ENCODE data around the gene SOWAHA.
"Not testable (repeated sequence)": the region's sequence is repeated elsewhere in the genome, so short reads cannot be mapped to it uniquely, and the experiment has no call there.

Gene SOWAHA

GRCh38 chr5:132790201-132790865 lies 22.8 kb upstream of the SOWAHA start:
- H3K4me3 ChIP-seq (replicated peaks; ENCODE audit: low read depth, low read length): no peak overlapping the region
- no peak for DNase-seq (ENCODE audit: extremely low read depth, low read depth)
- TF ChIP-seq CTCF (IDR thresholded peaks at IDR 0.05; ENCODE audit: low read depth, low read length, missing control alignments): no peak

GRCh38 chr5:132791026-132791425 lies 22.1 kb upstream of the SOWAHA start:
- TF ChIP-seq CTCF (IDR thresholded peaks at IDR 0.05; ENCODE audit: low read depth, low read length, missing control alignments): no peak
- H3K4me3 ChIP-seq (replicated peaks; ENCODE audit: low read depth, low read length): no peak overlapping the region
- DNase-seq (ENCODE audit: extremely low read depth, low read depth): no peak

- TF ChIP-seq CTCF (IDR thresholded peaks at IDR 0.05; ENCODE audit: low read depth, low read length, missing control alignments): no peak
- H3K4me3 ChIP-seq (replicated peaks; ENCODE audit: low read depth, low read length): no peak overlapping the region
- no peak for DNase-seq (ENCODE audit: extremely low read depth, low read depth)
Observed at GRCh38 chr5:132797651-132798050, 15.5 kb upstream of the SOWAHA start.

DNA sequence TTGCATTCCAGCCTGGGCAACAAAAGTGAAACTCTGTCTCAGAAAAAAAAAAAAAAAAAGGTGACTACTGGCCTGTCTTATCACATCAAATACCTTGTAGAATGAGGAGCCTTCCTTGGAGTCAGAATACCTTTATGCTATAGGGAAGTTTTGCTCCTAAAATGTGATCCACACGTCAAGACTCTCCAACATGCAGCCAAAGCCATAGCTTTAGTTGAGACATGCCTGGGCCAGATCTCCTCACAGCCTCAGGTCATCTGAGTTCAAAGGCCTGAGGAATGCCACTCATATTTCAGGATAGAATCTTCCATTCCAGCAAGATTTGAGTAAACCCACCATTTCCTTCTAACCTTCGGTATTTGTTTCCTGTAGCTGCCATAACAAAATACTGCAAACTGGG lies 13.7 kb upstream of the SOWAHA start:
- H3K4me3 ChIP-seq (replicated peaks; ENCODE audit: low read depth, low read length): no peak overlapping the region
- TF ChIP-seq CTCF (IDR thresholded peaks at IDR 0.05; ENCODE audit: low read depth, low read length, missing control alignments): no peak
- DNase-seq (ENCODE audit: extremely low read depth, low read depth): no peak

DNA sequence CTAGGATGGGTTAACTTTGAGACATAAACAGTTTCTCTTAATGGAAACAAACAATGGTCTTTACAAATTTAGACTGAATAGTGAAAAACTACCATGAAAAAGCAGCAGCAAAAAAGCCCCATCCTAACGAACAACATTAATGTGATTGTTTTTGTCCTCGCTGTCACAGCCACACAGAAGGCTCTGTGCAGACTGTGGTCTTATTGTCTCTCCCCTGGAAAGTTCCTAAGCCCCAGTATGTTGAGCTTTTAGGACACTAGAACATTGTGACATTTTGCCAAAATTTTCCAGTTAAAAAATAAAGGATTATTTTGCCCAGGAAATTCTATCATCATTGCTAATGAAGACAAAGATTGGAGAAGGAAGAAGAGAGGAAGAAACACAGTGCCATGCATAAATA lies 12.6 kb upstream of the SOWAHA start:
- DNase-seq (ENCODE audit: extremely low read depth, low read depth): no peak
- H3K4me3 ChIP-seq (replicated peaks; ENCODE audit: low read depth, low read length): no peak overlapping the region
- no peak for TF ChIP-seq CTCF (IDR thresholded peaks at IDR 0.05; ENCODE audit: low read depth, low read length, missing control alignments)

- no peak overlapping the region for H3K4me3 ChIP-seq (replicated peaks; ENCODE audit: low read depth, low read length)
- TF ChIP-seq CTCF (IDR thresholded peaks at IDR 0.05; ENCODE audit: low read depth, low read length, missing control alignments): no peak
- DNase-seq (ENCODE audit: extremely low read depth, low read depth): no peak
Observed at GRCh38 chr5:132802044-132802684, 10.9 kb upstream of the SOWAHA start.

DNA sequence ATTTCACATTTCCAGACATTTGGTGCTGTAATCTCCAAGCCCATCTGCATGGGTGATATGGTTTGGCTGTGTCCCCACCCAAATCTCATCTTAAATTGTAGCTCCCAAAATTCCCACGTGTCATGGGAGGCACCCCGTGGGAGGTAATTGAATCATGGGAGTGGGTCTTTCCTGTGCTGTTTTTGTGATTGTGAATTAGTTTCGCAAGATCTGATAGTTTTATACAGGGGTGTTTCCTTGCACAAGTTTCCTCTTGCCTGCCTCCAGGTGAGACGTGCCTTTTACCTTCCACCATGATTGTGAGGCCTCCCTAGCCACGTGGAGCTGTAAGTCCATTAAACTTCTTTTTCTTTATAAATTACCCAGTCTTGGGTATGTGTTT lies 10.4 kb upstream of the SOWAHA start:
- H3K4me3 ChIP-seq (replicated peaks; ENCODE audit: low read depth, low read length); DNase-seq (ENCODE audit: extremely low read depth, low read depth): not testable (repeated sequence)

DNA sequence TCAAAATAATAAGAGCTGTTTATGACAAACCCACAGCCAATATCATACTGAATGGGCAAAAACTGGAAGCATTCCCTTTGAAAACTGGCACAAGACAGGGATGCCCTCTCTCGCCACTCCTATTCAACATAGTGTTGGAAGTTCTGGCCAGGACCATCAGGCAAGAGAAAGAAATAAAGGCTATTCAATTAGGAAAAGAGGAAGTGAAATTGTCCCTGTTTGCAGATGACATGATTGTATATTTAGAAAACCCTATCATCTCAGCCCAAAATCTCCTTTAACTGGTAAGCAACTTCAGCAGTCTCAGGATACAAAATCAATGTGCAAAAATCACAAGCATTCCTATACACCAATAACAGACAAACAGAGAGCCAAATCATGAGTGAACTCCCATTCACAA lies 8.9 kb upstream of the SOWAHA start:
- not testable (repeated sequence) for H3K4me3 ChIP-seq (replicated peaks; ENCODE audit: low read depth, low read length); DNase-seq (ENCODE audit: extremely low read depth, low read depth)

GRCh38 chr5:132805872-132806271 lies 7.2 kb upstream of the SOWAHA start:
- H3K4me3 ChIP-seq (replicated peaks; ENCODE audit: low read depth, low read length); DNase-seq (ENCODE audit: extremely low read depth, low read depth): not testable (repeated sequence)

DNA sequence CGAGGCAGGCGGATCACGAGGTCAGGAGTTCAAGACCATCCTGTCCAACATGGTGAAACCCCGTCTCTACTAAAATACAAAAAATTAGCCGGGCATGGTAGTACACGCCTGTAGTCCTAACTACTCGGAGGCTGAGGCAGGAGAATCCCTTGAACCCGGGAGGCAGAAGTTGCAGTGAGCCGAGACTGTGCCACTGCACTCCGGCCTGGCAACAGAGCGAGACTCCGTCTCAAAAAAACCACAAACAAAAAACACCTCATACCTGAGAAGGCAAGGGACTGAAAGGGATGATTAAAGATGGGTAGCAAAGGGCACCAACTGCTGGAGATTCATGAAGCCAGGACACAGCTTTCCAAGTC lies 6.3 kb upstream of the SOWAHA start:
- H3K4me3 ChIP-seq (replicated peaks; ENCODE audit: low read depth, low read length); DNase-seq (ENCODE audit: extremely low read depth, low read depth): not testable (repeated sequence)

Measured in HFF-Myc (cell line).